Measurements from ENCODE around the gene CHEK2.
"Not testable (repeated sequence)": the region's sequence is repeated elsewhere in the genome, so short reads cannot be mapped to it uniquely, and the experiment has no call there.

CHEK2 gene

GRCh38 chr22:28741785-28742561, at the start of gene CHEK2, which contains the start of gene HSCB:
TSS of gene CHEK2 (minus strand) at chr22:28741820. CDS start at chr22:28734721, 7,099 bp downstream.
TSS of gene HSCB (plus strand) at chr22:28742039. CDS start at chr22:28742096, 57 bp downstream.
- peak; percentile 99 for DNase-seq

GRCh38 chr22:28791124-28791523, 49.5 kb upstream of the CHEK2 start:
- DNase-seq, result no peak

GRCh38 chr22:28788601-28789000, 47.0 kb upstream of the CHEK2 start:
- no peak for DNase-seq

- DNase-seq, result no peak
Observed at GRCh38 chr22:28783786-28784671, 42.4 kb upstream of the CHEK2 start.

- no peak for DNase-seq
Observed at GRCh38 chr22:28780296-28780695, 38.7 kb upstream of the CHEK2 start.

GRCh38 chr22:28779833-28780232, 38.2 kb upstream of the CHEK2 start:
- DNase-seq, result no peak

- no peak for DNase-seq
Observed at GRCh38 chr22:28774378-28774777, 32.8 kb upstream of the CHEK2 start.

GRCh38 chr22:28773461-28773867, 31.8 kb upstream of the CHEK2 start:
- no peak for DNase-seq

- peak; percentile 96 for DNase-seq
Observed at GRCh38 chr22:28772633-28773460, 31.2 kb upstream of the CHEK2 start, which contains the start of gene CCDC117. TSS of gene CCDC117 (plus strand) at chr22:28772695. CDS start at chr22:28772850, 155 bp downstream.

GRCh38 chr22:28771195-28771791, 29.7 kb upstream of the CHEK2 start:
- no peak for DNase-seq

GRCh38 chr22:28769394-28770085, 27.9 kb upstream of the CHEK2 start:
- DNase-seq, result no peak

- no peak for DNase-seq
Observed at GRCh38 chr22:28768701-28769393, 27.2 kb upstream of the CHEK2 start.

- DNase-seq, result no peak
Observed at GRCh38 chr22:28766628-28767027, 25.0 kb upstream of the CHEK2 start.

- not testable (repeated sequence) for DNase-seq
Observed at GRCh38 chr22:28762000-28762399, 20.4 kb upstream of the CHEK2 start.

GRCh38 chr22:28761449-28761755, 19.8 kb upstream of the CHEK2 start:
- DNase-seq, result no peak

GRCh38 chr22:28759861-28760560, 18.4 kb upstream of the CHEK2 start:
- no peak for DNase-seq

- DNase-seq, result not testable (repeated sequence)
Observed at GRCh38 chr22:28754512-28754911, 12.9 kb upstream of the CHEK2 start.

GRCh38 chr22:28750471-28750881, 8.9 kb upstream of the CHEK2 start:
- DNase-seq, result no peak

GRCh38 chr22:28743852-28744251, 2.2 kb upstream of the CHEK2 start:
- no peak for DNase-seq

GRCh38 chr22:28742562-28742962, 942 bp upstream of the CHEK2 start:
- DNase-seq, result no peak
